ENCODE data around the gene PCDHB12.

DNA sequence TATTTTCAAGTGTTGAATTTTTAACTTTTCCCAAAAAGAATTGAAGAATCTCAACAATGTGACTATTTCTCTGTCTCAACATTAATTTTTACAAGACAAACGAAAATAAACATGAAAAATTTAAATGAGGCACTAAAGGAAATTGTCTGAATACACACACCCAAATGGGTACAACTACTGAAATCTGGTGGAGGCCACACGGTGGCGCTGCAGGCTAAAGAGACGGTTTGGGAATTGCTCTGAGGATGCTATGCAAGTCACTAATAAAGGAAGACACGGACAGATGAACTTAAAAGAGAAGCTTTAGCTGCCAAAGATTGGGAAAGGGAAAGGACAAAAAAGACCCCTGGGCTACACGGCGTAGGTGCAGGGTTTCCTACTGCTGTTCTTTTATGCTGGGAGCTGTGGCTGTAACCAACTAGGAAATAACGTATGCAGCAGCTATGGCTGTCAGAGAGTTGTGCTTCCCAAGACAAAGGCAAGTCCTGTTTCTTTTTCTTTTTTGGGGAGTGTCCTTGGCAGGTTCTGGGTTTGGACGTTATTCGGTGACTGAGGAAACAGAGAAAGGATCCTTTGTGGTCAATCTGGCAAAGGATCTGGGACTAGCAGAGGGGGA is 16.3 kb upstream of the PCDHB12 start, which contains the start of gene PCDHB10:
- TF ChIP-seq, protein P1, sequence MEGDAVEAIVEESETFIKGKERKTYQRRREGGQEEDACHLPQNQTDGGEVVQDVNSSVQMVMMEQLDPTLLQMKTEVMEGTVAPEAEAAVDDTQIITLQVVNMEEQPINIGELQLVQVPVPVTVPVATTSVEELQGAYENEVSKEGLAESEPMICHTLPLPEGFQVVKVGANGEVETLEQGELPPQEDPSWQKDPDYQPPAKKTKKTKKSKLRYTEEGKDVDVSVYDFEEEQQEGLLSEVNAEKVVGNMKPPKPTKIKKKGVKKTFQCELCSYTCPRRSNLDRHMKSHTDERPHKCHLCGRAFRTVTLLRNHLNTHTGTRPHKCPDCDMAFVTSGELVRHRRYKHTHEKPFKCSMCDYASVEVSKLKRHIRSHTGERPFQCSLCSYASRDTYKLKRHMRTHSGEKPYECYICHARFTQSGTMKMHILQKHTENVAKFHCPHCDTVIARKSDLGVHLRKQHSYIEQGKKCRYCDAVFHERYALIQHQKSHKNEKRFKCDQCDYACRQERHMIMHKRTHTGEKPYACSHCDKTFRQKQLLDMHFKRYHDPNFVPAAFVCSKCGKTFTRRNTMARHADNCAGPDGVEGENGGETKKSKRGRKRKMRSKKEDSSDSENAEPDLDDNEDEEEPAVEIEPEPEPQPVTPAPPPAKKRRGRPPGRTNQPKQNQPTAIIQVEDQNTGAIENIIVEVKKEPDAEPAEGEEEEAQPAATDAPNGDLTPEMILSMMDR (IDR thresholded peaks at IDR 0.05; ENCODE audit: poor library complexity, severe bottlenecking): peak; percentile 56
- TF ChIP-seq, protein P2, sequence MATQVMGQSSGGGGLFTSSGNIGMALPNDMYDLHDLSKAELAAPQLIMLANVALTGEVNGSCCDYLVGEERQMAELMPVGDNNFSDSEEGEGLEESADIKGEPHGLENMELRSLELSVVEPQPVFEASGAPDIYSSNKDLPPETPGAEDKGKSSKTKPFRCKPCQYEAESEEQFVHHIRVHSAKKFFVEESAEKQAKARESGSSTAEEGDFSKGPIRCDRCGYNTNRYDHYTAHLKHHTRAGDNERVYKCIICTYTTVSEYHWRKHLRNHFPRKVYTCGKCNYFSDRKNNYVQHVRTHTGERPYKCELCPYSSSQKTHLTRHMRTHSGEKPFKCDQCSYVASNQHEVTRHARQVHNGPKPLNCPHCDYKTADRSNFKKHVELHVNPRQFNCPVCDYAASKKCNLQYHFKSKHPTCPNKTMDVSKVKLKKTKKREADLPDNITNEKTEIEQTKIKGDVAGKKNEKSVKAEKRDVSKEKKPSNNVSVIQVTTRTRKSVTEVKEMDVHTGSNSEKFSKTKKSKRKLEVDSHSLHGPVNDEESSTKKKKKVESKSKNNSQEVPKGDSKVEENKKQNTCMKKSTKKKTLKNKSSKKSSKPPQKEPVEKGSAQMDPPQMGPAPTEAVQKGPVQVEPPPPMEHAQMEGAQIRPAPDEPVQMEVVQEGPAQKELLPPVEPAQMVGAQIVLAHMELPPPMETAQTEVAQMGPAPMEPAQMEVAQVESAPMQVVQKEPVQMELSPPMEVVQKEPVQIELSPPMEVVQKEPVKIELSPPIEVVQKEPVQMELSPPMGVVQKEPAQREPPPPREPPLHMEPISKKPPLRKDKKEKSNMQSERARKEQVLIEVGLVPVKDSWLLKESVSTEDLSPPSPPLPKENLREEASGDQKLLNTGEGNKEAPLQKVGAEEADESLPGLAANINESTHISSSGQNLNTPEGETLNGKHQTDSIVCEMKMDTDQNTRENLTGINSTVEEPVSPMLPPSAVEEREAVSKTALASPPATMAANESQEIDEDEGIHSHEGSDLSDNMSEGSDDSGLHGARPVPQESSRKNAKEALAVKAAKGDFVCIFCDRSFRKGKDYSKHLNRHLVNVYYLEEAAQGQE (IDR thresholded peaks at IDR 0.05; ENCODE audit: borderline replicate concordance): no peak
- TF ChIP-seq SMC3 (conservative IDR thresholded peaks at IDR 0.05; ENCODE audit: poor library complexity) (peak; percentile 30), POLR2AphosphoS5 (IDR thresholded peaks at IDR 0.05) (no peak), EZH2 (IDR thresholded peaks at IDR 0.05; ENCODE audit: borderline replicate concordance, insufficient read depth, low read length, poor library complexity, severe bottlenecking) (no peak)
